T-helper 2 cell (primary cell): ENCODE data around the gene PYHIN1.
A peak's percentile ranks its signal among the peaks of the same experiment; 100 is the strongest.
"Not testable (repeated sequence)": the region's sequence is repeated elsewhere in the genome, so short reads cannot be mapped to it uniquely, and the experiment has no call there.

Source experiments
- DNase-seq, 5 experiments: peaks; one replicate each; pipeline versions ENCODE4 v3.0.0 to v3.0.0-alpha.2; 2012 to 2022

The PYHIN1 gene

GRCh38 chr1:158983235-158983634 is 51.9 kb downstream of the PYHIN1 start:
- DNase-seq: no peak

GRCh38 chr1:158984386-158984785 is 53.0 kb downstream of the PYHIN1 start:
- no peak for DNase-seq

- no peak for DNase-seq
These were observed 58.1 kb downstream of the PYHIN1 start for GRCh38 chr1:158989424-158989823.

GRCh38 chr1:158992787-158993312 is 61.5 kb downstream of the PYHIN1 start:
- DNase-seq: no peak

DNA sequence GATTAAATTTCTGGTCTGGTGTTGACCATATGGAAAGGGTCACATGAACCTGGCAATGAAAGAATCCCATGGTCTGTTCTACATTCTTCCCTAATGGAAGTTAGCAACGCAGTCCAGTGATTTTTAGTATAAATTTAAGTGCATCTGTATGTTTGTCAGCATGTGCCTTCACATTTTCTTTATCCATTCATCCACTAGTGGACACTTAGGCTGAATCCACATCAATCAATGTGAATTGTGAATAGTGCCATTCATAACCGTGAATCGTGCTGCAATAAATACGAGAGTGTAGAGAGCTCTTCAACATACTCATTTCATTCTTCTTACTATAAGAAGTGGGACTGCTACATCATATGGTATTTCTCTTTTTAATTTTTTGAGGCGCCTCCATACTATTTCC is 65.6 kb downstream of the PYHIN1 start:
- no peak for DNase-seq

DNA sequence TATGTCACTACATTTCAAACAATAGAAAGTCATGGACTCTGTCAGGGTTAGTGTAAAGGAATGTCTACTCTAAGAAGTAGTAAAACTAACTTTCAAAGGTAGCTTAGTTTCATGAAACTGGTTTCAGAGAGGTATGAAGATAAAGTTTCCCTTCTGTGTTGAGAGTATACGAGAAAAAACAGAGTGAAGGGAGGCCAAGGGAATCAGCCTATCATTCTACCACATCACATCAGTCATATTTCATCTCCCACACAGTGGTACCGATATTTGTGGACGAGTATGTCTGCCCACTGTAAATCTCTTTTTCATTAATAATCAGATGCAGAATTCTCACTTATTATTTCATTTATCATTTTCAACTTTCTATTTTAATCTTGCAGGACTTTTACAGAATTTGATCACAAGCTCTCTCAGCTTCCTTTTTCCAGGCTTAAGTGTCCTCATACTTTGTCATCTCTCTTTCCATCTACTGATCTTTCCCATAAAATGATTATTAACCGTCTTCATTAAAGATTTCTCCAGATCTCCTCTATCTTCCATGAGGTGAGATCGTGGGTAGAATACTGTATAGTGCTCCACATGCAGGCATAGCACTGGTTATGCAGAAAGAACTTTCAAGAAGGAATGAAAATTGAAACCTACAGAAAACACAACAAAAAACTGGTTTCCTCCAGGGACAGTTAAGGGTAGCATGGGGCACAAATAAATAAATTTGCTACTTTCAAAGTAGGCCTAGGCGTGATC is 66.9 kb downstream of the PYHIN1 start:
- peak in 1 of 5 experiments; percentile 43 for DNase-seq

- DNase-seq: peak in 3 of 5 experiments; percentile 10 to 81 (median 40)
These were observed 67.4 kb downstream of the PYHIN1 start for GRCh38 chr1:158998781-158999161.

DNA sequence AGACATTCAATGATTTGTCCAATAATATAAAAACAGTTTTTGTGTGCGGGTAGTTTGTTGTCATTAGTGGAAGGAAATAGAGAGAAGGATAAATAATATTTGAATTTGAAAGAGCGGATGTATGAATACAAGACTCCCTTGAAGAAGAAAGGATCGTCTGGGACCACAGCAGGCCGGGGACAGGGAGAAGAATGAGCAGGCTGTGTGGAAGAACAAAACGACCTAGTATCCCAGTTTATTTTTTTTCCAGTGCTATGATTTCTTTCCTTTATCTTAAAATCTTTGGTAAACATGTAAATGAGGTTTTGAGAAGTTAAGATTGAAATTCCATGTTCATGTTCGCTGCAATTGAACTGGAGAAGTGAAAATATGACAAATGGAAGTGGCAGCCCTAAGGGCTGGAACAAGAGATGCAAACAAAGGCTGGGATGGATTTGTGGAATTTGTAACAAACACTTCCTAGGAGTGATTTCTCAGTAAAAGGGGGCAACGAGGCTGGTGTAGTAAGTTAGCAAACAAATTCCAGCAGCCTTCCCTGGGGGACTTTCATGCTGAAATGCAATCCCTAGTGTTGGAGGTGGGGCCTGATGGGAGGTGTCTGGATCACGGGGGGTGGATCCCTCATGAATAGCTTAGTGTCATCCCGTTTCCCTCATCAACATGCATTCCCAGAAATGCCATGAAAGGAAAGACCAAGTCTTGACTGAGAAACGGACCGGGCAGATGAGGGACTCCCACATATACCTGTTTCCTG is 68.1 kb downstream of the PYHIN1 start:
- no peak for DNase-seq

GRCh38 chr1:159000070-159000409 is 68.7 kb downstream of the PYHIN1 start:
- DNase-seq: no peak

DNA sequence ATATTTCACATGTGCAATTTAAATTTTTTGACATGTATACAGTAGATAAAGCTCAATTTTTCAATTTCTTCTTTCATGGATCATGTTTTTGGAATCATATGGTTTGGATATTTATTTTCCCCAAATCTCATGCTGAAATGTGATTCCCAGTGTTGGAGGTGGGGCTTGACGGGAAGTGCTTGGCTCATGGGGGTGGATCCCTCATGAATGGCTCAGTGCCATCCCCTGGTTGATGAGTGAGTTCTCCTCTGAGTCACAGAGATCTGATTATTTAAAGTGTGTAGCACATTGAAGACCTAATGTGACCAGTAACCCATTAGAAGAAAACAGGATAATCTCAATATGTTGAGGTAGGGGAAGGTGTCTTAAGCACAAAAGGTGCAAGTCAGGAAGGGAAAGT is 69.3 kb downstream of the PYHIN1 start:
- DNase-seq: no peak

DNA sequence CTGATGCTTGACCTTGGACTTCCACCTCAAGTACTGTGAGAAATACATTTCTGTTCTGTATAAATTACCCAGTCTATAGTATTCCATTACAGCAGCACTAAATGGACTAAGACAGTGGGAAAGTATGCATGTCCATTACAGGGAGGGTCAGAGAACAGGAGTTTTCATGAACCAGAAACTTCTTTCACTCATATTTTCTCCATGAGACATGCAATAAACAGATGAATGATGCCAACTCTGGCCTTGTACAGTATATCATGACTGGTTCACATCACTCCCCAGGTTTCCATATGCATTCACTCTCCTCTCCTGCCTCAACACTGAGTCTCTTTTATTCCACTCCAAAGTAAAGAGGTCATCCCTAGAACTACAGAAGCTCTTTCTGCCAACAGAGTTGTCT is 73.8 kb downstream of the PYHIN1 start:
- no peak for DNase-seq

- no peak for DNase-seq
These were observed 74.3 kb downstream of the PYHIN1 start for GRCh38 chr1:159005676-159006075.

DNA sequence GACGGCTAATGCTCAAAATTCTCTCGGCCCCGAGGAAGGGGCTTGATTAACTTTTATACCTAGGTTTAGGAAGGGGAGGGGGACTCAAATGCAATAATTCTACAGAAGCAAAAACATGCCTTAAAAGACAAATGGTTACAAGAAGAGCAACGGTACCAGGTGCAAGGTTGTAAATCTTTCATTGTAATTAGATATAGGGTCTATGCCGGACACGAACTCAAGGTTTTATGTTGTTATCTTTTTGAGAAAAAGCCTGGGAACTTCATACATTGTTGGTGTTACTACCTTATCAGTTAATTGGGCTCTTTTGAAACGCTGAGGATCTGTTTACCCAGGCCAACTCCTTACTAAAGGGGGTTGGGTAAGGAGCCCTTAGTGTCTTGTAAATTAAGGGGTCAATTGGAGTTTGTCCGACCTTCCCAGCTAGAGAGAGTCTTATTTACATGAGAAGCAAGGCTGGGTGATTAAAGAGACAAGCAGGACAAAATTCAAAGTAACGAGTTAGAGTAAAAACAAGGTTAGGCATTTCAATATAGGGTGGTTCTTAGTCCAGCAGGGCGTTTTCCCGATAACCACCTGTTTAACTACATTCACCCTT is 75.0 kb downstream of the PYHIN1 start:
- not testable (repeated sequence) for DNase-seq

DNA sequence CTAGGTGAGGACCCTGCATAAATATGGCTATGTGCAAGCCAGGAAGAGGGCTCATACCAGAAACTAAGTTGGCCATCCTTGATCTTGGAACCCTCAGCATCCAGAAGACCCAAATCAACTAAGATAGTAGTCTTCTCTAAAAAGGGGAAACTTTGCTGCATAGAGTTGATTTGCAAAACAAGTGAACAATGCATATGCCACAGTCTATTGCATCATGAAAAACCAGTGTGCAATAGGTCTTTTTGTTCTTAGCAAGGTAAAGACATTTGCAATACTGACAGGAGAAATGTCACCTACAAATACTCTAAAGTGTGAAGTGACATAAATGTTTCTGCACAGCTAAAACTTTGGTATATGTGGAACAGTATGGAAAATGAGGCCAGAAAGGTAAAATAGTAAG is 76.4 kb downstream of the PYHIN1 start:
- no peak for DNase-seq

DNA sequence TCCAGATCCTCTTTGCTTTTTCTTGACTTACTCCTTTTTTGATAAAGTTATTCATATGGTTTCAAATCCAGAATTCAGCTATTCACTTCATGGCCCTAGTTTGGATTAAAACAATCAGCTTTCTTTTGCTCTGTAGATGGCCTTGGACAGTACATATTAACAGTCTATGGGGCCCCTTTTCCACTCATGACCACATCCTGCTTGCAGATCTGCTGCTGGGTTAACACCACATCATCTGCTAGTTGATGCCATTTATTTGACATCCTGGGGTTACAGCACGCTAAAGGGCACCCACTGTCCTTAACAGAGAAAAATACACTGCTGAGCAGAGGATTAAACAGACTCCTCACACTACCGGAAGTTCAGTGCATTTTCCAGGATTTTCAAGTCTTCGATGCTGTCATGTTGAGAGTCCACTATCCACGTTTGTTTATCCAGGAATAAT is 77.4 kb downstream of the PYHIN1 start:
- DNase-seq: peak in 4 of 5 experiments; percentile 17 to 97 (median 50)

DNA sequence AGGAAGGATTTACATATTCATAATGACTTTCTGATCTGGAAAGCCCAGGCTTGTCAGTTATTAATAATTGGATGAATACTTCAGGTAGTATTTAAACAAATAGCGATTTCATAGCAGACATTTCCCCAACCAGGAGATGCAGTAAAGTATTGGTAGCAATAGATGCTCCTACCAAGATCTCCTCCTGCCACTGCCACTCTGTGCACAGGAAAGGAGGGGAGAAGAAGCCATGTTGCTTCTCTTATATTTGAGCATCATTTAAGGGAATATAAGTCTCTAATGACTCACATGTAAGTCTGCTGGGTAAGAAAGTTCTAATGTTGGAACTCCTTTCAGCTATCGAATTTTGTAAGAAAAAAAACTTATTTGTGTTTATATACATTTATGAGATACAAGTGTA is 77.9 kb downstream of the PYHIN1 start:
- DNase-seq: peak in 1 of 5 experiments; percentile 55

- DNase-seq: peak in 4 of 5 experiments; percentile 16 to 95 (median 50)
These were observed 78.5 kb downstream of the PYHIN1 start, which contains the start of gene IFI16 for GRCh38 chr1:159009704-159010361. TSS of gene IFI16 (plus strand) at chr1:159009907. CDS start at chr1:159014681, 4,774 bp downstream.

DNA sequence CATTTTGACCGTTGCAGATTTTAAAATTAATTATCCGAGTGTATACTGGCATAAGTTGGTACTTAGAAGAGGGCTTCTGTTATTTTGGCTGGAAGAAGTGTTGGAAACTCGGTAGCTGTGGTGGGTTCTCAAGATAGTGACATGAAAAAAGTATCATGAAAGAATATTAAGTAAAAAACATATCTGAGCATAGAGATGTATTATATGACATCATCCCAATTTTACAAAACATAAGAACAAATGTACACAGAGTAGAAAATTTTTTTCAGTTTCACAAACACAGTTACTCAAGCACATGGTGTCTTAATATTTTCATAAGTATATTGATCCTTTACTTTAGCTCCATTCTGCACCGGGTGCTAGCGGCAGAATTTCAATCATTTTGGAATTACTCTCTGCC is 79.0 kb downstream of the PYHIN1 start:
- peak in 1 of 5 experiments; percentile 32 for DNase-seq

DNA sequence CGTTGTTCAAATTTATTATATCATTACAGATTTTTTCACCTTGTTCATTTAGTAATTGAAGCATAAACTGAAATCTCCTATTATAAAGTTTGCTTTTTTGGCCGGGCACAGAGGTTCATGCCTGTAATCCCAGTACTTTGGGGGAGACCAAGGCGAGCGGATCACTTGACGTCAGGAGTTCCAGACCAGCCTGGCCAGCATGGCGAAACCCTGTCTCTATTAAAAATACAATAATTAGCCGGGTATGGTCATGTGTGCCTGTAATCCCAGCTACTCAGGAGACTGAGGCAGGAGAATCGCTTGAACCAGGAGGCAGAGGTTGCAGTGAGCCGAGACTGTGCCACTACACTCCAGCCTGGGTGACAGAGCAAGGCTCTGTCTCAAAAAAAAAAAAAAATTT is 79.6 kb downstream of the PYHIN1 start:
- peak in 1 of 5 experiments; percentile 41 for DNase-seq

GRCh38 chr1:159011751-159012150 is 80.4 kb downstream of the PYHIN1 start:
- peak in 1 of 5 experiments; percentile 77 for DNase-seq

DNA sequence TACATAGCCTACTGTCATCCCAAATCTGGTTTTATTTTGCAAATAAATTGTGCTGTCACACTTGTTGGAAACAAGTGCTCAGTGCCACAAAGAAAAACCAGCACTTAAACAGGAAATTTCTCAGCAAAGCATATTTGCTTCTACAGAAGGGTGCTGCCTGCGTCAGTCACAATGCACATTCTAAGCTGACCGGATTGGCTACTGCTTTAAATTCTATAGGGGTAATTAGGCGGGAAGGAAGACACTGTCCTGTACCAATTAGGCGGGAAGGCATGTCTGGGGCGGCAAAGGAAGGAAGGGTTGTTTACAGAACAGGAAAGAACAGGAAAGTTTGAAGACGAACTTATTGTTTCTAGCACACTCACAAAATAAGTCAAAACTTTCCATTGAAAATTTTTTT is 81.1 kb downstream of the PYHIN1 start:
- DNase-seq: peak in 4 of 5 experiments; percentile 24 to 95 (median 37)

DNA sequence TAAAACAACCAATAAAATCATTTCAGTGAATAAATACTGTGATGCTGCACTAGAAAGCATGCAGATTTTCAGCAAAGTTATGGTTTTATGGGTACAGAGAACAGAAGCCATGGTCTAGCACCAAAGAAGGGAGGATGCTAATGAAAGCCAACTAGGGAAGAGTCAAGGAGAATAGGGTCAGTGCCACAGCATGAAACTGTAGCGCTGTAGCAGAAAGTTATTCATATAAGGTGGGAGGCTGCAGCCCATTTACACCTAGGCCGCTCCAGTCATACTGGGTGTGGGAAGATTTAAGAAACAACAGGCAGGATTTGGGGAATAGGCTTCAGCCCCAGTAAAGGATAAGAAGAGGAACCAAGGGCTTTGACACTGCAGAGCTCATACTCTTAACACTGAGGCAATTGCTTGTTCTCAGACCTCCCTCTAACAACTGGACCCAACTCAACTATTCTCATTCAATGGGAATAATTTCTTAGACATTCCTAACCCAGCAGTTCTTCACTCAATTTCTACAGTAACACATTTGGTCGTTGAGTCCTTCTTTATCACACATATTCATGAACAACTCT is 82.7 kb downstream of the PYHIN1 start:
- DNase-seq: no peak
